ENCODE results near the gene TMEM239.

Gene TMEM239

DNA sequence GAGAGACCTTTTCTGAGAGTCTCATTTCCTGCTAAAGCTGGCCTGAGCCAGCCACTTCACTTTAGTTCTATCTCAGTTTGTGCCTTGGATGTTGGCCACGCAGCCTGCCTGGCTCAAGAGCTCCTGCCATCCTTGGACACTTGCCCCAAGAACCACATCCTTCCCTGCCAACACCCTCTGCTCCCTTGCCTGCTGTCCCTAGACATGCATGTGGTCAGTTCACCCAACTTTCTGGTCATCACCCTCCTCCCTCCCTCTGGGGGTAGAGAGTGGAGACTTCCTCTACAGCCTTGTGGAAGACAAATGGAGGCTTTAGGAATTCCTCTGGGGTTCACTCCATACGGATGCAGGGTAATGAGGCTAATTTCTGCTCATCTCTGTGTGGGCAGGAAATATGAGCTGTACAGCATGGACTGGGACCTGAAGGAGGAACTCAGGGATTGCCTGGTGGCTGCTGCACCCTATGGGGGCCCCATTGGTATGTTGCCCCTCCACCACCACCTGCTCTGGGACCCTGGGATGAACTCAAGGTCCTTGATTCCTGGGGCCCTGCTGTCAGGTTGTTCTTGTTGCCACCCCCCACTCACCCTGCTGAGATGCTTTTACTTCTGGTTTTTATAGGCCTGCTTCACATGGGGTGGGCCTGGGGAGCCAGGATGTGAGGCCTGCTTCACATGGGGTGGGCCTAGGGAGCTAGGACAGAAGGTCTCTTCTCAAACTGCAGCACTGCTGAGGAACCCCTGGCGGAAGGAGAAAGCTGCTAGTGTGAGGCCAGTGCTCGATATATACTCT lies 43.4 kb downstream of the TMEM239 start:
- peak; percentile 7 for DNase-seq

DNA sequence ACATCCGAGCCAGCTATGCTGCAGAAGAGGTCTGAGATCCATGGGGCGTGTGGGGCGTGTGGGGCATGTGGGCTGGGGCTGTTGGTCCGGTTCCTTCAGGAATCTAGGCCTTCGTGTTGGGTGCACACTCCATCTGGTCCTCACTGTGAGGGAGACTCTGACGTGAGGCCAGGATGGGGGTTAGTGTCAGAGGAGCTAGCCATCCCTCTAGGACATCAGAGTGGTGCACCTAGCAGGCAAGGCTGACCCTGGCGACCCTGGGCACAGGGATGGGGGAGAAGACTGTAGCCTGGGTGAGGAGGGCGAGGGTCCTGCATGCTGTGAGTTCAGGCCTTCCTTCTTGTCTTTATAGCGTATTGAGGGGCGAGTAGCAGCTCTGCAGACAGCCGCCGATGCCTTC lies 48.5 kb downstream of the TMEM239 start:
- no peak for DNase-seq

GRCh38 chr20:2865101-2865500 lies 48.9 kb downstream of the TMEM239 start:
- DNase-seq: no peak

DNA sequence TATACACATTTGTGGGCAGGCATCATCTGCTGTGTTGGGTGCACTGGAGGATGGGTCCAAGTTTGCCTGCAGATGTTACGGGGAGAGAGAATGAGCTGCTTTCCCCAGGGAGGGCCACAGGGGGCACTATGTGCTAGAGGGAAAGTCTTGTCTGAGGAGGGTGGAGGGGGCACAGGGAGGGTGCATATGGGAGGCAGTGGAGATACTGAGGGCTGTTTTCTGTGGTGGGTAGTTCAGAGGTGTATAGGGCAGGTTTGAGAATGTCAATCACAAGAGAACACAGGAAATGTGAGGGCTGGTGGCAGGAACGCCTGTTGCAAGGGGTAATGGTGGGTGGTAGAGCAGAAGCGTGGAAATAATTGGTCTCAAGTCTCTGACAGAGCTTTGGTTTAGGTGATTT lies 49.5 kb downstream of the TMEM239 start:
- DNase-seq: no peak

GRCh38 chr20:2866236-2866635 lies 50.1 kb downstream of the TMEM239 start:
- DNase-seq: no peak

DNA sequence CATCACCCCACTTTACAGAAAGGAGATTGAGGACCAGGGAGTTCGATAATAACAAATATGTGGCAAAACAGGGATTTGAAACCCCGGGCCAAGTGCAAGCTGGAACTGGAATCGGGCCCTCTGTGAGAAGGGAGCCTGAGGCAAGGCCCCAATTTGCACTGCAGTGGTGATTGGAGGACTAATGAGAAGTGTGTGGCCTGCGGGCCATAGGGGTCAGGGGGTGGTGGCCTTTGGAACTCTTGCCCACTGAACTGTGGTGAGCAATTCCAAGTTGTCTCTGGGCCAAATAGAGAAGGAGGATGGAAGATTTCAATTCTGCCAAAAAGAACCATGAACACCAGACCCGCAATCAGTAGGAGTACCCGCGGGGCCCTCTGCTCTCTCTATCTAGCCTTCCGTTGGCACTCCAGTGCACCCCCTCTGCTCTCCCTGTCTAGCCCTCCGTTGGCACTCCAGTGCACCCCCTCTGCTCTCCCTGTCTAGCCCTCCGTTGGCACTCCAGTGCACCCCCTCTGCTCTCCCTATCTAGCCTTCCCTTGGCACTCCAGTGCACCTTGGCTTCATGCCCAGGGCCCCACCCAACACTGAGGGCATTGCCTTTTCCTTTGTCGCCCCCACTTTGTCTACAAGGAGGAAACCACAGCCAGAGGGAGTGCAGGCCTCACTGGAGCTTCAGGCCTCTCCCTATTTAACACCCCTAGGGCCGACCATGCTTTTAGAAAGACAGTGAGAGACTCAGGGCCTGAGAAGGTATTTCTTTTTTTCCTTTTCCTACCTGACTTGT lies 51.1 kb downstream of the TMEM239 start:
- no peak for DNase-seq
